DOHH2 (cell line): ENCODE results near the gene SLC34A3.

Experiments used
- H3F3A ChIP-seq: fragments of 200-600 bp; sonication (generic), shearing (Covaris generic); 2 replicates; pipeline ENCODE4 v1.6.0; 2016; ENCODE audit warnings: antibody characterized with exemption, mild to moderate bottlenecking; ENCODE audit not compliant: control insufficient read depth, insufficient read depth
- H3K27ac ChIP-seq: fragments of 200-600 bp; sonication (generic); 2 replicates; pipeline ENCODE4 v1.5.1; 2014; ENCODE audit warnings: low read depth, mild to moderate bottlenecking, low read length, moderate library complexity
- H3K27me3 ChIP-seq: fragments of 200-600 bp; sonication (generic); 2 replicates; pipeline ENCODE4 v1.6.1; 2014; ENCODE audit warnings: mild to moderate bottlenecking, low read length, mixed read lengths; ENCODE audit not compliant: control insufficient read depth
- H3K36me3 ChIP-seq: fragments of 200-600 bp; sonication (generic); 2 replicates; pipeline ENCODE4 v1.6.1; 2014; ENCODE audit warnings: mild to moderate bottlenecking, low read length, moderate library complexity, mixed read lengths; ENCODE audit not compliant: control insufficient read depth
- H3K4me1 ChIP-seq: fragments of 200-600 bp; sonication (generic); 2 replicates; pipeline ENCODE4 v1.6.1; 2014; ENCODE audit warnings: mild to moderate bottlenecking, low read length, mixed read lengths; ENCODE audit not compliant: control insufficient read depth
- H3K4me2 ChIP-seq: fragments of 200-600 bp; sonication (generic); 2 replicates; pipeline ENCODE4 v1.6.0; 2014; ENCODE audit warnings: mild to moderate bottlenecking, low read length, moderate library complexity
- H3K4me3 ChIP-seq: fragments of 200-600 bp; sonication (generic); 2 replicates; pipeline ENCODE4 v1.5.1; 2014; ENCODE audit warnings: mild to moderate bottlenecking, low read length, mixed read lengths
- H3K79me2 ChIP-seq: fragments of 200-600 bp; sonication (generic); 2 replicates; pipeline ENCODE4 v1.6.1; 2014; ENCODE audit warnings: mild to moderate bottlenecking, low read length, mixed read lengths; ENCODE audit not compliant: control insufficient read depth
- H3K9me2 ChIP-seq: fragments of 200-600 bp; sonication (generic); replicated peaks from 2 replicates; pipeline ENCODE4 v1.6.1; 2014; ENCODE audit warnings: mild to moderate bottlenecking, low read length, mixed read lengths; ENCODE audit not compliant: control insufficient read depth
- H3K9me3 ChIP-seq: fragments of 200-600 bp; sonication (generic); 2 replicates; pipeline ENCODE4 v1.6.1; 2014; ENCODE audit warnings: antibody characterized with exemption, low read length, mixed read lengths; ENCODE audit not compliant: control insufficient read depth, insufficient read depth
- H4K20me1 ChIP-seq: fragments of 200-600 bp; sonication (generic); 2 replicates; pipeline ENCODE4 v1.6.0; 2014; ENCODE audit warnings: low read depth, mild to moderate bottlenecking, antibody characterized with exemption, low read length, moderate library complexity; ENCODE audit not compliant: control insufficient read depth, insufficient read depth
- CTCF ChIP-seq: fragments of 200-600 bp; sonication (generic); IDR thresholded peaks from one replicate; pipeline ENCODE4 v1.5.1; 2014; ENCODE audit warnings: antibody characterized with exemption, mild to moderate bottlenecking, low read depth, low read length; ENCODE audit not compliant: poor library complexity, severe bottlenecking
- EZH2phosphoT487 ChIP-seq: fragments of 200-600 bp; sonication (generic); IDR thresholded peaks from 2 replicates; pipeline ENCODE4 v1.6.1; 2017; ENCODE audit warnings: borderline replicate concordance, mild to moderate bottlenecking, antibody characterized with exemption, low read length, moderate library complexity, mixed read lengths

SLC34A3 gene

GRCh38 chr9:137247135-137247915 is 16.6 kb downstream of the SLC34A3 start:
- Histone ChIP-seq H3K27ac (no peak overlapping the region), H3K4me1 (peaks cover 37% of the 10 kb centered on the region), H3K9me2 (no peaks in the 10 kb centered on the region), H3F3A (peaks cover 6% of the 10 kb centered on the region; the same call in 1 of the 2 replicates), H3K79me2 (peaks cover 8% of the 10 kb centered on the region), H4K20me1 (peaks cover 14% of the 10 kb centered on the region), H3K9me3 (no peaks in the 10 kb centered on the region), H3K4me2 (no peak overlapping the region), H3K4me3 (no peak overlapping the region), H3K27me3 (no peaks in the 10 kb centered on the region), H3K36me3 (peaks cover 18% of the 10 kb centered on the region)
- TF ChIP-seq CTCF (no peak), EZH2phosphoT487 (no peak)

GRCh38 chr9:137247916-137248175 is 17.1 kb downstream of the SLC34A3 start:
- H3K4me2 ChIP-seq: no peak overlapping the region
- no peaks in the 10 kb centered on the region for H3K9me3 ChIP-seq
- peaks cover 2% of the 10 kb centered on the region for H3K79me2 ChIP-seq
- no peak overlapping the region for H3K27ac ChIP-seq
- H3K9me2 ChIP-seq: no peaks in the 10 kb centered on the region
- H3K4me1 ChIP-seq: peaks cover 37% of the 10 kb centered on the region
- TF ChIP-seq EZH2phosphoT487: no peak
- TF ChIP-seq CTCF: no peak
- H3K27me3 ChIP-seq: no peaks in the 10 kb centered on the region
- peaks cover 12% of the 10 kb centered on the region for H3K36me3 ChIP-seq
- H4K20me1 ChIP-seq: peaks cover 9% of the 10 kb centered on the region
- no peak overlapping the region for H3K4me3 ChIP-seq
- peaks cover 5% of the 10 kb centered on the region; the same call in 1 of the 2 replicates for H3F3A ChIP-seq

GRCh38 chr9:137250329-137251193 is 19.9 kb downstream of the SLC34A3 start:
- H3K4me3 ChIP-seq: no peak overlapping the region
- H3F3A ChIP-seq: 0 out of 2 replicates have a peak, but pooled peaks cover 3% of the 10 kb centered on the region
- H3K9me3 ChIP-seq: no peaks in the 10 kb centered on the region
- no peak overlapping the region for H3K27ac ChIP-seq
- H3K4me1 ChIP-seq: peaks cover 43% of the 10 kb centered on the region
- no peaks in the 10 kb centered on the region for H3K9me2 ChIP-seq
- peaks cover 3% of the 10 kb centered on the region for H3K36me3 ChIP-seq
- H3K27me3 ChIP-seq: no peaks in the 10 kb centered on the region
- H3K79me2 ChIP-seq: peaks cover 4% of the 10 kb centered on the region
- TF ChIP-seq EZH2phosphoT487 (no peak), CTCF (no peak)
- no peaks in the 10 kb centered on the region for H4K20me1 ChIP-seq
- no peak overlapping the region for H3K4me2 ChIP-seq
